Measurements from ENCODE around the gene SNRNP70. TPM values are rescaled to one million over a fixed set of nuclear protein-coding genes. Genes with fewer than 3 reads are reported as not detected.

The SNRNP70 gene
- total and polyA plus RNA-seq, 2 donors (not counting 3 experiments of a cell fraction or from before 2014, with no cell fraction given) = 215 to 300 TPM

DNA sequence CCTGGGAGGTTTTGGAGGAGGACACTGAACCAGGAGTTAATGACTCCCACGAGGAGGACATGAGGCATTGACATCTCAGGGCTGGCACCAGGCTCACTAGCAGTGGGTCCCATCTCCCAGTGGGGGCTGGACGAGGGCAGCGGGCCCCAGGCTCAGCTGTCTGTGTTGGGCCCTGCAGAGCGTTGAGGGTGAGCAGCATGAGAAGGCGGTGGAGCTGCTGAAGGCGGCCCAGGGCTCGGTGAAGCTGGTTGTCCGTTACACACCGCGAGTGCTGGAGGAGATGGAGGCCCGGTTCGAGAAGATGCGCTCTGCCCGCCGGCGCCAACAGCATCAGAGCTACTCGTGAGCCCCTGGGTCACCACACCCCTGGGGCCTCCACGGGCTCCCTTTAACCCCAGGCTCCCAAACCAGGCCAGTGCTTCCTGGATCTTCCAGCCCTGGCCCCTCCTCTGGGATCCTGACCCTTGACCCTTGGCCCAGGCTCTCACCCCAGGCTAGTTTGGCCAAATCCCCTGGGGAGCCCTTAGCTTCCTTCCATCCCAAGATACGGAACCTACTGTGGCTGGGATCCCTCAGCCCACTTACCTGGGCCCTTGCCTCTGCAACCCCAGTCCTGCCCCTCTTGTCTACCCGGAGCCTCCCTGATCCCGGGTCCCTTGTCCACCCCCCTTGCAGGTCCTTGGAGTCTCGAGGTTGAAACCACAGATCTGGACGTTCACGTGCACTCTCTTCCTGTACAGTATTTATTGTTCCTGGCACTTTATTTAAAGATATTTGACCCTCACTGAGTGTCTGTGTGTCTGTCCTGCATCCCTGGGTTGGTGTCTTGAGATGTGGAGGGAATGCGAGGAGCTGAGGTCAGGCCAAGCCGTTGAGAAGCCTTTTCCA is 32.7 kb downstream of the SNRNP70 start:
- Histone ChIP-seq H3K4me2 (ENCODE audit: insufficient read depth, low read length) (peak overlapping the region; percentile 41), H3K9me1 (replicated peaks; ENCODE audit: control insufficient read depth, extremely low read depth, insufficient read depth, low read length) (no peaks in the 10 kb centered on the region), H3K27ac (ENCODE audit: insufficient read depth, low read depth, low read length) (no peak overlapping the region), H3K9ac (replicated peaks; ENCODE audit: extremely low read depth, insufficient read depth, low read length) (no peak overlapping the region), H3K4me1 (ENCODE audit: control insufficient read depth, extremely low read depth, insufficient read depth, low read length) (peaks cover 15% of the 10 kb centered on the region), H3K36me3 (ENCODE audit: control insufficient read depth in 2 of 2, extremely low read depth in 1 of 2, insufficient read depth in 2 of 2, low read length in 2 of 2) (no peaks in the 10 kb centered on the region), H3K79me2 (ENCODE audit: control insufficient read depth, insufficient read depth, low read length) (no peaks in the 10 kb centered on the region), H4K20me1 (replicated peaks; ENCODE audit: control insufficient read depth, extremely low read depth, insufficient read depth, low read length) (no peaks in the 10 kb centered on the region), H3K27me3 (ENCODE audit: control insufficient read depth in 2 of 2, insufficient read depth in 2 of 2, low read length in 2 of 2) (peaks cover 4 to 8% of the 10 kb centered on the region in 2 experiments), H2AFZ (ENCODE audit: low read depth, low read length) (peak overlapping the region; percentile 80), H3K9me3 (replicated peaks; ENCODE audit: control insufficient read depth, insufficient read depth, low read length) (no peaks in the 10 kb centered on the region), H3K4me3 (replicated peaks in 1 of 3; ENCODE audit: insufficient read depth in 1 of 3, low read depth in 1 of 3, low read length in 3 of 3) (peak overlapping the region; percentile 16 to 65 (median 57))
- ChIA-PET CTCF (interaction anchor here (0.6 to 6.5 kb wide), 6 partner anchors 11 to 244 kb away, joined by 3 to 60 read pairs (median 4); partner anchors contain the start of gene TEAD2), POLR2A (interaction anchor here (0.6 kb wide), 1 partner anchor 33 kb away, joined by 4 read pairs; no protein-coding TSS in a partner anchor)
- peak; percentile 66 for FAIRE-seq
- no TSS peak for BruUV-seq (replicated peaks)
- no peak for DNase-seq (ENCODE audit: low read depth, low spot score)
- dilution Hi-C loops (cut with MboI; ENCODE audit: extremely low pct_ligation_motif_present, low sequenced_read_pairs) (no loop called here), intact Hi-C loops (cut with micrococcal nuclease) (loop anchor here (5.0 kb wide), 1 partner anchor 79 kb away; no protein-coding TSS in a partner anchor)
- no peak for TF ChIP-seq POLR2AphosphoS5 (IDR thresholded peaks at IDR 0.05; ENCODE audit: insufficient read depth, low read depth, low read length)
- no peak for TF ChIP-seq JUN (IDR thresholded peaks at IDR 0.05; ENCODE audit: borderline replicate concordance, insufficient read depth, insufficient read length, low read depth)
- TF ChIP-seq, protein P1, sequence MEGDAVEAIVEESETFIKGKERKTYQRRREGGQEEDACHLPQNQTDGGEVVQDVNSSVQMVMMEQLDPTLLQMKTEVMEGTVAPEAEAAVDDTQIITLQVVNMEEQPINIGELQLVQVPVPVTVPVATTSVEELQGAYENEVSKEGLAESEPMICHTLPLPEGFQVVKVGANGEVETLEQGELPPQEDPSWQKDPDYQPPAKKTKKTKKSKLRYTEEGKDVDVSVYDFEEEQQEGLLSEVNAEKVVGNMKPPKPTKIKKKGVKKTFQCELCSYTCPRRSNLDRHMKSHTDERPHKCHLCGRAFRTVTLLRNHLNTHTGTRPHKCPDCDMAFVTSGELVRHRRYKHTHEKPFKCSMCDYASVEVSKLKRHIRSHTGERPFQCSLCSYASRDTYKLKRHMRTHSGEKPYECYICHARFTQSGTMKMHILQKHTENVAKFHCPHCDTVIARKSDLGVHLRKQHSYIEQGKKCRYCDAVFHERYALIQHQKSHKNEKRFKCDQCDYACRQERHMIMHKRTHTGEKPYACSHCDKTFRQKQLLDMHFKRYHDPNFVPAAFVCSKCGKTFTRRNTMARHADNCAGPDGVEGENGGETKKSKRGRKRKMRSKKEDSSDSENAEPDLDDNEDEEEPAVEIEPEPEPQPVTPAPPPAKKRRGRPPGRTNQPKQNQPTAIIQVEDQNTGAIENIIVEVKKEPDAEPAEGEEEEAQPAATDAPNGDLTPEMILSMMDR (IDR thresholded peaks at IDR 0.05; ENCODE audit: extremely low read depth in 1 of 2, insufficient read depth in 1 of 2, low read depth in 1 of 2, low read length in 2 of 2) = no peak
- no peak for TF ChIP-seq EZH2 (IDR thresholded peaks at IDR 0.05; ENCODE audit: borderline replicate concordance, low read depth, low read length, severe bottlenecking)
- TF ChIP-seq POLR2A (IDR thresholded peaks at IDR 0.05; ENCODE audit: low read depth, low read length) = no peak
- TF ChIP-seq GATA2 (IDR thresholded peaks at IDR 0.05; ENCODE audit: insufficient read depth, insufficient read length, low read depth, low read length) = no peak
- TF ChIP-seq, protein P2, sequence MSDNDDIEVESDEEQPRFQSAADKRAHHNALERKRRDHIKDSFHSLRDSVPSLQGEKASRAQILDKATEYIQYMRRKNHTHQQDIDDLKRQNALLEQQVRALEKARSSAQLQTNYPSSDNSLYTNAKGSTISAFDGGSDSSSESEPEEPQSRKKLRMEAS (IDR thresholded peaks at IDR 0.05; ENCODE audit: insufficient read depth, insufficient read length) = no peak
- TF ChIP-seq MYC (IDR thresholded peaks at IDR 0.05; ENCODE audit: low read depth, low read length) = no peak
- TF ChIP-seq FOS (IDR thresholded peaks at IDR 0.05; ENCODE audit: borderline replicate concordance, insufficient read depth, low read length) = no peak
